Measurements from ENCODE around the gene CDK18.
A peak's percentile ranks its signal among the peaks of the same experiment; 100 is the strongest.

CDK18 gene

GRCh38 chr1:205578780-205579571 lies 74.5 kb downstream of the CDK18 start:
- TF ChIP-seq CTCF (conservative IDR thresholded peaks at IDR 0.05) = no peak
- peak overlapping the region; percentile 80 for H3K27ac ChIP-seq

- peak overlapping the region; percentile 80 for H3K27ac ChIP-seq
- TF ChIP-seq CTCF (conservative IDR thresholded peaks at IDR 0.05) = no peak
Observed at GRCh38 chr1:205579711-205580110, 75.2 kb downstream of the CDK18 start.

GRCh38 chr1:205580140-205580922 lies 75.9 kb downstream of the CDK18 start:
- no peak for TF ChIP-seq CTCF (conservative IDR thresholded peaks at IDR 0.05)
- H3K27ac ChIP-seq = peak overlapping the region; percentile 80; the same call in 1 of the 2 replicates

GRCh38 chr1:205580923-205581180 lies 76.4 kb downstream of the CDK18 start:
- TF ChIP-seq CTCF (conservative IDR thresholded peaks at IDR 0.05) = no peak
- H3K27ac ChIP-seq = peak overlapping the region; percentile 80; the same call in 1 of the 2 replicates

GRCh38 chr1:205581321-205581980 lies 77.0 kb downstream of the CDK18 start:
- no peak for TF ChIP-seq CTCF (conservative IDR thresholded peaks at IDR 0.05)
- peak overlapping the region; percentile 80 for H3K27ac ChIP-seq

GRCh38 chr1:205582046-205582445 lies 77.6 kb downstream of the CDK18 start:
- TF ChIP-seq CTCF (conservative IDR thresholded peaks at IDR 0.05) = no peak
- H3K27ac ChIP-seq = peak overlapping the region; percentile 80

Data from VCaP (cell line).